Hematopoietic multipotent progenitor cell treated with erythropoietin and hydrocortisone succinate and interleukin-3 and kit ligand, for 8 days (in vitro differentiated cells): ENCODE data around the gene STAG2.
A peak's percentile ranks its signal among the peaks of the same experiment; 100 is the strongest.

Experiments used
- DNase-seq: peaks from one replicate; pipeline ENCODE4 v3.0.0-alpha.2; 2015

STAG2 gene

GRCh38 chrX:123976706-123977316 is 15.3 kb downstream of the STAG2 start:
- peak; percentile 65 for DNase-seq

DNA sequence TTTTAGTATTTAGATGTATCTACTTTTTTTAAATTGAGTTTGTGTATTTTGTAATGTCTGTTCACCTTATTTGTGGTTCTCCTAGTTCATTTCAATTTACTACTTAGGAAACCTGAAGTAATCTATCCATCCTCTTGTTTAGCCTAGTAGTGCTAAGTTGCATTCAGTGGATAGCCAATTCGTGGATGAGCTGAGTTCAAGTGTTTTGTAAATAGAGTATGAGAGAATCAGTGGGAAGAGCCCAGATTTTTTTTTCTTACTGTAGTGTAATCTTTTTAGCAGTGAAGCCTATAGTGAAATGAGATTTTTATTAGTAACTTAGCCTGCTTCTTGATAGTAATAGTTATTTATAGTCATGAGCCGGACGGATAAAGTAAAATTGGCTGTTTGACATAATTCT is 21.7 kb downstream of the STAG2 start:
- DNase-seq: no peak

DNA sequence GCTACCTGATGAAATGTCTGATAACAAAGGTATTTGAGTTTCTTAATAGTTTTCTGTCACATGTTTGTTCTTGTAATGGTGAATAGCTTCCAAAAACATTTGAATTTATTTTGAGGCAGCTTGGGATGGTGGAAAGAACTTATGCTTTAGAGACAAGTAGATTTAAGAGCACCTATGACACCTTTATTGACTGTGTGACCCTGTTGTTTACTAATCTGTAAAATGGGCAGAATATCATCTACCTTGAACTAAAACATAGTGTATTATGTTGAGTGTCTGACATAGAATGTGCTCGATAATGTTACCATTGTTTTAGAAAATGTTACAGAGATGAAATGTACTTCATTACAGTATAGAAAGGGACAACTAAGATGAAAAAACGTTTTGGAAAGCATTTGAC is 24.9 kb downstream of the STAG2 start:
- DNase-seq: no peak

DNA sequence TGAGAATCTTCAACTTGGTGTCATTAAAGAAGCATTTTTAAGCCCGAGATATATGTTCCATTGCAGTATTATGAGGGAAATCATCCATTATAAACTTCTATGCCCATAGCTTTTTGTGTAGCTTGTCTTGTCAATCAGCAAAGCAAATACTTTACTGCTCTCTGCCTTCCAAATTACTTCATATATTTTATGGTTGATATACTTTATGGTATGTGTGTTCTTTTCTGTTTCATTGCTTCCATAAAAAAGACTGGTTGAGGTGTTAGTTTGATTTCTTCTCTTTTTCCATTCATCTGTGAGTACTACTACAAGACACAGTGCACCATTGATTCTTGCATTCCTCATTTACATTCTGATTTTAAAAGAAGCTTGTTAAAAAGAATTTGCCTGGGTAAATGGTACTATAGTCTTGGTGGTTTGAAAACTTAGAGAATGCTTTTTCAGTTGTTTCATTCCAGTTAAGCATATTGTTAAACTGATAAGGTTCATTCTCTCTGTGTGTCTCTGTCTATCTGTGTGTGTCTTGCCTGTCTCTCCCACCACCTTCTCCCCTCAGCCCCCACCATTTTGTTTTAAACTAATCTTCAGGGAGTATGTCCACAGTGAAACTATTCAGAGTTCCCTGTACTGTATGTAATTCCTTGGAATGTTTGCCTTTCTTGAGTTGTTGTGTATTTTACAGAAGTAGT is 27.1 kb downstream of the STAG2 start:
- DNase-seq: peak; percentile 61

DNA sequence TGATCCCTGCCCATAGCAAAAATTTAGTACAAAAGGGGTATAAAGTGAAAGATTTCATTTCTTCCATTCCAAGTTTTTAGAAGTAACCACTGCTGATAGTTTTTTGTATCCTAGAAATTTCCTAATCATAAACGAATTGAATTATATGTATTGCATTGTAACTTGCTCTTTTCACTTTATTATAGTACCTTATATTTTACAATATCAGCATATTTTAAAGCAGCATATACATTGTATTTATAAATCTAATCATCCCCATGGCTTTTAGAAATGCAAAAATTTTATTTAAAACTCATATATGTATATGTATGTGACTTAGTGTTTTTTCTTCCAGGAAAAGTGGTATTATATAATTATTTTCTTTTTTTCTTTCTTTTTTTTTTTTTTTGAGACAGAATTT is 27.7 kb downstream of the STAG2 start:
- no peak for DNase-seq

- no peak for DNase-seq
Measured at GRCh38 chrX:123990169-123990568, 28.7 kb downstream of the STAG2 start.

DNA sequence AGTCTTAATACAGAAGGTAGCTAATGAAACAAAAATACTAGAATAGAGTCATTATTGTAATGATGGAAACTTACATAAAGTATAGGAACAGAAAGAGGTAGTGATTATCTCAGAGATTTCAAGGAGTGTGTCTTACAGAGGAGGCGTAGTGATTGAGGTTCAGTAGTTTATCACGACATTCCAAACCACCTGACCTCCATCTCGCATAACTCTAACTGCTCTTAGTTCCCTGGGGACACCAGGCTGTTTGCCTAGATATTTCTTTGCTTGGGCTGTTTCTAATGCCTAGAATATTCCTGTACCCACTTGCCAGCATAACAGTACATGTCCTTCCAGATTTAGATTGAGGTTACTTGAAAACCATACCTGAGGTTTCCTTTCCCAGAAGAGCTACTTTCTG is 29.1 kb downstream of the STAG2 start:
- DNase-seq: no peak

DNA sequence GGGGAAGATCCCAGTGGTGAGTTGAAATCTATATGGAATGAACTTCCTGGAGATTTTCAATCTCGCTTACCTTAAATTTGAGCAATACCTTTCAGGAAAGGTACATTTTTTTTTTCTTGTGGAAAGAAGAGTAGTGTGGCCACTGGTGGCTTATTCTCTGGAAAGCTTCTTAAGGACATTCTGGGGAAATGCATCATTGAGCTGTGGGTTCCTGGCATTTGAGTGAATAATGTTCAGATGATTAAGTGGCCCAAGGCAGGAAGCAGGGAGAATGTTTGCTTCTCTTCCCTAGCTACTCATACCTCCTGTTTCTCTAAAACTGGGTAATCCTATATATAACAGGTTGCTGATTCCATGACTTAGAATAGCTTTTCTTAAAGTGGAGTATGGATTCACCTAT is 31.8 kb downstream of the STAG2 start:
- DNase-seq: no peak

DNA sequence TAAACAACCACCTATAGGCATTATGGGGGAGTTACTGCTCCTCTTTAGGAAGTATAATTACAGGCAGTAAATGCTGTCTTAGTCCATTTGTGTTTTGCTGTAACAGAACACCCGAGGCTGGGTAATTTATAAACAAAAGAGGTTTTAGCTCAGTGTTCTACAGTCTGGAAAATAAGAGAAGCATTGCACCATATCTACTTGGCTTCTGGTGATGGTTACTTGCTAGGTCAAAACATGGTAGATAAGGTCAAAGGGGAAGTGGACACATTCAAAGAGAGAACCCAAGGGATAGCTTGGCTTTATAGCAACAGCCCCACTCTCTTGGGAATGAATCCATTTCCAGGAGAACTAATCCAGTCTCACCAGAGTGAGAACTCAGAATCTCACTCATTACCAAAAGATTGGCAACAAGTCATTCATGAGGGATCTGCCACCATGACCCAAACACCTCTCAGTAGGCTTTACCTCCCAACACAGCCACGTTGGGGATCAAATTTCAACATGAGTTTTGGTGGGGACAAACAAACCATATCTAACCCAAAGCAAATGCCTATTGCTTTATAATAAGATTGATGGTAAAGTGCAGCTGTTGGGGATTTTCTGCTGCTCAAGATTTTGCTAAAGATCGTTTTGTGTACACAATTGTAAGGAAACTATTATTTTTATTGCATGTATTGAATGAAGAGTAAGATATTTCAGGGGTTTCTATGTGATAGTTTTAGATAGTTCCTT is 32.6 kb downstream of the STAG2 start:
- DNase-seq: no peak

DNA sequence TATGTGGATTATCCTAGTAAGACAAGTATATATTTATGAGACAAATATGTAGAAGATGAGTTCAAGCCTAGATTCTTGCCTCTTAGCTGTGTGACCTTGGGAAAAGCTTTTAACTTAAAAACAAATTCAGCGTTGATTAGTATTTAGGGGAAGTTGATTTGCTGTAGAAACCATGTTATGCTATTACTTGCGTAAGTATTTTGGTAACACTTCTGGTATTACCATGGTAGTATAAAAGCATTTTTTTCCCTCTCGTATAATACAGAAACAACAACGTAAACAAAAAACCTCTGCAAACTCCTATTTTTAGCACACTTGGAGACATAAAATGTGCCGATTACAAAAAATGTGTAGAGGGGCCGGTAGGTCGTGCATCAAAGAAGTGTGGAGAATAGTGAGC is 33.2 kb downstream of the STAG2 start:
- no peak for DNase-seq

DNA sequence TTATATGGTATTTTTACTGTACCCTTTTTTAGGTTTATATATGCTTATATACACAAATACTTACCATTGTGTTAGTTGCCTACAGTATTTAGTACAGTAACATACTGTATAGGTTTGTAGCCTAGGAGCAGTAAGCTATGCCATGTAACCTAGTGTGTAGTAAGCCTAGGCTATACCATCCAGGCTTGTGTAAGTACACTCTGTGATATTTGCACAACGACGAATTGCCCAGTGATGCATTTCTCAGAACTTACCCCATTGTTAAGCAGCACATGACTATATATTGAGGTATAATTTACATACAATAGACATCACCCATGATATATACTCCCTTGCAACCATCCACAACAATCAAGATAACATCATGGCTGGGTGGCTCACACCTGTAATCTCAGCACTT is 40.1 kb downstream of the STAG2 start:
- DNase-seq: no peak

DNA sequence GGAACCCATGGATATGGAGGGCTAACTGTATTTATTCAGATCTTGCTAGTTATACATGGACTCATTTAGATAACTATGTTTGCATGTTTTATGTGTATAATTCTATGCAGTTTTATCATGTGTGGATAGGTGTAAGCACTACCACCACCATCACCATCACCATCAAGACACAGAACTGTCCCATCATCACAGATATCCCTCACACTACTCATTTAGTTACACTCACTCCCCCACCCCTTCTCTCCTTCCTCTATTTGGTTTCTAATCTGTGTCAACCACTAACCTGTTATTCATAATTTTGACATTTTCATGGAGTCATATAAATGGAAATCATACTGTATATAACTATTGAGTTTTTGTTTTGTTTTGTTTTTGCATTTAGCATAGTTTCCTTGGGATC is 43.7 kb downstream of the STAG2 start:
- DNase-seq: no peak

DNA sequence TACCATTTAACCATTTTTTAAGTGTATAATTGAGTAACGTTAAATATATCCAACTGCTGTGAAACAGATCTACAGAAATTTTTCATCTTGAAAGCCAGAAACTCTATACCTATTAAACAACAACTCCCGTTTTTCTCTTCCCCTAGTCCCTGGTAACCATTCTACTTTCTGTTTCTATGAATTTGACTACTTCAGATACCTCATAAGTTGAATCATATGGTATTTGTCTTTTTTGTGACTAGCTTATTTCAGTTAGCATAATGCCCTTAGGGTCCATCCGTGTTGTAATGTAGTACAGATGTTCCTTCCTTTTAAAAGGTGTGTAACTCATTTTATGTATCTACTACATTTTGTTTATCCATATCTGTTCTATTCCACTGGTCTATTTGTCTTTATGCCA is 48.7 kb downstream of the STAG2 start:
- DNase-seq: no peak

DNA sequence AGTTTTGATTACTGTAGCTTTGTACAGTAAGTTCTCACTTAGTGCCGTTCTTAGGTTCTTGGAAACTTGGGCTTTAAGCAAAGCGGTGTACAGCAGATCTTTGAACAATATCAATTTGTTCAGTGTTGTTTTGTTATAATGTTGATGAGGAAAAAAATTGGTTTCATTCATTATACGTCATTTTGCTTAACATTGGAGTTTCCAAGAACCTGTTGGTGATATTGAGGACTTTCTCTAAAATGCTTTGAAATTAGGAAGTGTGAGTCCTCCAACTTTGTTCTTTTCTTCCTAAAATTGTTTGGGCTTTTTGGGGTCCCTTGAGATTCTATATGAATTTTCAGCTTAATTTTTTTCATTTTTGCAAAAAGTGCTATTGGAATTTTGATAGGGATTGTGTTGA is 49.1 kb downstream of the STAG2 start:
- DNase-seq: no peak

DNA sequence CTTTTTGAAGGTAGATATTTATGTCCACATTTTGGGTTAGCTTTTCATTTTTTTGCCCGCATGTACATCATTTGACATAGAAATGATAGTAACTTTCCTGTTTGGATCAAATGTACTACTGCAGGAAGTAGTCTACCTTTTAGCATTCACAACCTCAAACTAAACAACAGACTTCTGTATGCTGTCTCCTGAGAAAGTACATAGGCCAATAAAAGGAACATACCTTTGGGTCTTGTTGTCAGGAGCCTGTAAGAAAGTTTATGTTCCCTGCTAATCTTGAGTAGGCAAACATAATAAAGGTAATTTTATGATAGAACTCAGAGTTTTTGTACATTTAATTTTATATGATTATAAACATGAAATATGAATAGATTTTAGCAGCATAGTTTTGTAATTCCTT is 54.2 kb downstream of the STAG2 start:
- DNase-seq: no peak

GRCh38 chrX:124016825-124017224 is 55.3 kb downstream of the STAG2 start:
- no peak for DNase-seq

DNA sequence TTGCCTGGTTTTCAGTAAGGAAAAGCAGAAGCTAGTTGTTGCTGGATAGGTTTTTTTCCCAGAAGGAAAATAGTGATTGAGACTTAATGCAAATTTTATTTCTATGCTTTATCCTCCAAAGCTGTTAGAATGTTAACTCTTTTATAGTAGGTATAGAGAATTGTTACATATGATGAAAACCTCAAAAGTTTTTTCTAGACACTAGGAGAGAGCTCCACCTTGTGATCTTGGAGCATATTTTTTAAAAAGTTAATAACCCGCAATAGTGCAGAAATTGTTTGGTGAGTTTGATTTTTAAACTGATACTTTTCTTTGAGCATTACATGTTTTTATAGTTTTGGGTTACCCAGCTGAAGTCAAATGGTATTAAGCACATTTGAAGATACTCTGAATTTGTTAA is 56.5 kb downstream of the STAG2 start:
- DNase-seq: peak; percentile 21

- DNase-seq: peak; percentile 5
Measured at GRCh38 chrX:124023838-124024238, 62.3 kb downstream of the STAG2 start.

DNA sequence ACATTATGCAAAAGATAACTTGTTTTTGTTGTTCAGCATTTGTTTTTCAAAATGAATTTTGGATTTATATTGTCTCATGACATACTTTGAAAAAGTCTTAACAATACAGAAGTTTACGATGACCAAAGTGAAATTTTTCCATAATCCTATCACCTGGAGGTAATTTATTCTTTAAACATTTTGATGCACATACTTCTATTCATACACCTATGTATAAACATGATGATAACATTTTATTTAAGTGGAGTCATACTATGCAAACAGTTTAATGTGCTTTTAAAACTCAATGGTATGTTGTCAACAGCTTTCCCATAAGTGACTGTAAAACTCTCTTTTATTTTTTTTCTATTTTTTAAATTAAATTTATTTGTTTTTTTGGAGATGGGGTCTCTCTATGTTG is 65.0 kb downstream of the STAG2 start:
- no peak for DNase-seq

DNA sequence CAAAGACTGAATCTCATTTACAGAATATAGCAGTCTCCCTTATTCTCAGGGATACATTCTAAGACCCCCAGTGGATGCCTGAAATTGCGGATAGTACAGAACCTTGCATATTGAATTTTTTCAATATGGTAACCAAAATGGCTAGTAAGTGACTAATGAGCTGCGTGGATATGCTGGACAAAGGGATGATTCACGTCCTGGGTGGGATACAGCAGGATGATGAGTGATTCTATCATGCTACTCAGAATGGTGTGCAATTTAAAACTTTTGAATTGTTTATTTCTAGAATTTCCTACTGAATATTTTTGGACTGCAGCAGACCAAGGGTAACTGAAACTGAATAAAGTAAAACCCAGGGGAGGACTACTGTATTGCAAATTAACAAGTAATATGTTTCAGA is 66.7 kb downstream of the STAG2 start:
- DNase-seq: no peak

DNA sequence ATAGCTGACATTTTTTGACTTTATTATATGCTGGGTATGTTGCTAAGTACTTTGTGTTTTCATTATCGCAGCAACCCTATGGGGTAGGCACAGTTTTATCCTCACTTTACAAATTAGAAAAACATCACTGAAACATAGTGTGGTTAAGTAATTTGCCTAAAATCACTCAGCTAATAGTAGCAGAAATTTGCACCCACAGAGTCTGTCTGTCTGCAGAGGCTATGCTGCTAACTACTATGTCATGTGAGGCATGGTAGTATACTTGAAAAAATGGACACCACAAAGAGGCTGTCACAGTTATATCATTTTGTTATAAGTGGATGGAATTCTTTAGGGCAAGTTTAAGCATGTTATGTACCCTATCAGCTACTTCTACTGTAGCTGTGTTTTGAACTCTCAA is 69.0 kb downstream of the STAG2 start:
- DNase-seq: no peak

DNA sequence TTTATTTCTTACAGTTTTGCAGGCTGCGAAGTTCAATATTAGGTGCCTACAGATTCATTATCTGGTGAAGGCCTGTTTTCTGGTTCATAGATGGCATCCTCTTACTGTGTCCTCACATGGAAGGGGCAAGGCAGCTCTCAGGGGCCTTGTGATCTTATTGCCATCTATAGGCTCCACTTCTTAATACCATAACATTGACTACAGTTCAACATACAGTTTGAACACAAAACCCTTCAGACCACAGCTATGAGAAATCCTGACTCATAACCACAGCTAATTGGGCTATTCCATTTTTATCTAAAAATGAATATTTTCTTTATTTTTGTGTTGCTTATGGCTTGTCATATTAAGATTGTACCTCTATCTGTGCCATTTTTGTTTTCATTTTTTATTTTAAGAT is 72.3 kb downstream of the STAG2 start:
- no peak for DNase-seq

- DNase-seq: no peak
Measured at GRCh38 chrX:124035657-124036056, 74.2 kb downstream of the STAG2 start.

DNA sequence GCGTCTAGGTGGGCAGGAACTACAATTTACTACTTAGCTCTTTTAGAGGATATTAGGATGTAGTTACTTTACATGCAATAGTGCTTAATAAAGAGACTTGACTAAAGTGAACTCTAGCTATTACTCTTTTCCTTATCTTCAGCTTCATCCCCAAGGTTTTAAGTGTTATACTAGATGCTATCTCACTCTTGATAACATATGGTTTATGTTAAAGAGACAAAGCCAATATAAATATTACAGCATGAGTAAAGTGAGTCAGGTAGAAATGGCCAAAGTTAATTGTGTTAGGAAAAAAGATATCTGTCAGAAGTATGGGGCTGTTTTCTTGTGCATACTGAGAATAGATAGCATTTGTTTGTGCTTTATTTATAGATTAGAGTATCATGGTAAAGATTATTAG is 80.5 kb downstream of the STAG2 start:
- no peak for DNase-seq

GRCh38 chrX:124045109-124045508 is 83.6 kb downstream of the STAG2 start:
- DNase-seq: no peak
